ENCODE measurements around the gene ABCD3.
"Not testable (repeated sequence)": the region's sequence is repeated elsewhere in the genome, so short reads cannot be mapped to it uniquely, and the experiment has no call there.

DNA sequence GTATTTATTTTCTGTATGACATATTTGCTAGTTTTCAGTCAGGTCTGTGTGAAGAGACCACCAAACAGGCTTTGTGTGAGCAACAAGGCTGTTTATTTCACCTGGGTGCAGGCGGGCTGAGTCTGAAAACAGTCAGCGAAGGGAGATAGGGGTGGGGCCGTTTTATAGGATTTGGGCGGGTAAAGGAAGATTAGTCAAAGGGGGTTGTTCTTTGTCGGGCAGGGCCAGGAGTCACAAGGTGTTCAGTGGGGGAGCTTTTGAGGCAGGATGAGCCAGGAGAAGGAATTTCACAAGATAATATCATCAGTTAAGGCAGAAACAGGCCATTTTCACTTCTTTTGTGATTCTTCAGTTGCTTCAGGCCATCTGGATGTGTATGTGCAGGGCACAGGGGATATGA, 148.2 kb downstream of the ABCD3 start:
- TF ChIP-seq, protein P1, sequence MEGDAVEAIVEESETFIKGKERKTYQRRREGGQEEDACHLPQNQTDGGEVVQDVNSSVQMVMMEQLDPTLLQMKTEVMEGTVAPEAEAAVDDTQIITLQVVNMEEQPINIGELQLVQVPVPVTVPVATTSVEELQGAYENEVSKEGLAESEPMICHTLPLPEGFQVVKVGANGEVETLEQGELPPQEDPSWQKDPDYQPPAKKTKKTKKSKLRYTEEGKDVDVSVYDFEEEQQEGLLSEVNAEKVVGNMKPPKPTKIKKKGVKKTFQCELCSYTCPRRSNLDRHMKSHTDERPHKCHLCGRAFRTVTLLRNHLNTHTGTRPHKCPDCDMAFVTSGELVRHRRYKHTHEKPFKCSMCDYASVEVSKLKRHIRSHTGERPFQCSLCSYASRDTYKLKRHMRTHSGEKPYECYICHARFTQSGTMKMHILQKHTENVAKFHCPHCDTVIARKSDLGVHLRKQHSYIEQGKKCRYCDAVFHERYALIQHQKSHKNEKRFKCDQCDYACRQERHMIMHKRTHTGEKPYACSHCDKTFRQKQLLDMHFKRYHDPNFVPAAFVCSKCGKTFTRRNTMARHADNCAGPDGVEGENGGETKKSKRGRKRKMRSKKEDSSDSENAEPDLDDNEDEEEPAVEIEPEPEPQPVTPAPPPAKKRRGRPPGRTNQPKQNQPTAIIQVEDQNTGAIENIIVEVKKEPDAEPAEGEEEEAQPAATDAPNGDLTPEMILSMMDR (IDR thresholded peaks at IDR 0.05), result not testable (repeated sequence)
- TF ChIP-seq POLR2A (IDR thresholded peaks at IDR 0.05), result not testable (repeated sequence)

Data from lower leg skin (tissue), 3 donors.